ENCODE results near the gene TUBAL3. TPM values are rescaled to one million over a fixed set of nuclear protein-coding genes. Genes with fewer than 3 reads are reported as not detected.
A peak's percentile ranks its signal among the peaks of the same experiment; 100 is the strongest.

TUBAL3 gene
- total and polyA plus RNA-seq, 9 of the 15 experiments (the other 6 are each of a cell fraction or from before 2014, with no cell fraction given), result 5.5 to 10.1 (median 6.9) TPM

DNA sequence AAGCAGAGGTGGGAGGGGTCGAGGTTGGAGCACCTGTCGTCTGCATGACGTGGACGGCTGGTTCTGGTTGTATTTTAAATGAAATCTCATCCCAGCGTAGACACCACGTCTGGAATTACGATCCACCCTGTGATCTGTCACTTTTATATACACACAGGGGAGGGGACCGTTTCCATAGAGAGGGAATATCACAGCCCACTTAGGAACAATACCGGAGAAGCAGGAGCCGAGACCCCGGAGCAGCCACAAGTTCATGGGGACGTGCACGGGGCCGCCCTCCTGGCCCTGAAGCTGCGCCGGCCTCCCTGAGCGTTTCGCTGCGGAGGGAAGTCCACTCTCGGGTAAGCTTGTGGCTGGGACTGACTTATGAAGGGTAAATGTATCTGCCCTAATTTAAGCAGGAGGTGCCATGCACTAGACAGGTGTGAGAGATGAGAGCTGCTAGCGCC is 39.7 kb downstream of the TUBAL3 start, which contains the start of gene UCN3:
UCN3 (plus strand) TSS at position 77 of the 449 bp plus-strand sequence. CDS start 8,755 bp downstream, outside the sequence.
- ATAC-seq (no peak), DNase-seq (ENCODE audit: extremely low read depth in 1 of 4, low spot score in 3 of 4) (no peak), FAIRE-seq (no peak)
- Histone ChIP-seq H3K4me2 (ENCODE audit: insufficient read depth, low read length) (peak within 1 kb of the TSS; percentile 19; the same call in 1 of the 2 replicates), H3K4me1 (replicated peaks in 1 of 2; ENCODE audit: control insufficient read depth in 2 of 2, insufficient read depth in 2 of 2, low read length in 2 of 2) (peaks cover 3 to 8% of the 10 kb centered on the region in 2 experiments; a peak in 4 of 5 replicates), H3K4me3 (no peak within 1 kb of the TSS), H2AFZ (ENCODE audit: low read depth, low read length) (0 out of 2 replicates have a peak within 1 kb of the TSS, but pooled peaks have one; percentile 6), H3K9me1 (ENCODE audit: control insufficient read depth, insufficient read depth, low read length) (no peaks in the 10 kb centered on the region), H3K9ac (ENCODE audit: insufficient read depth in 1 of 2, low read depth in 2 of 2, low read length in 2 of 2) (no peak within 1 kb of the TSS), H3K36me3 (ENCODE audit: control insufficient read depth, insufficient read depth, low read length) (no peaks in the 10 kb centered on the region), H4K20me1 (replicated peaks; ENCODE audit: control insufficient read depth, insufficient read depth, low read length) (no peaks in the 10 kb centered on the region), H3K9me3 (replicated peaks; ENCODE audit: control insufficient read depth, insufficient read depth, low read depth, low read length) (no peaks in the 10 kb centered on the region), H3K79me2 (ENCODE audit: control insufficient read depth, insufficient read depth, low read length) (no peaks in the 10 kb centered on the region), H3K27me3 (ENCODE audit: control insufficient read depth in 2 of 2, insufficient read depth in 2 of 2, low read length in 2 of 2) (peaks cover 0 to 5% of the 10 kb centered on the region in 2 experiments; a peak in 3 of 5 replicates), H3K27ac (ENCODE audit: extremely low read depth, low read depth, low read length) (no peak within 1 kb of the TSS)
- intact Hi-C loops (cut with micrococcal nuclease) (no loop called here), in situ Hi-C loops (cut with MboI) (no loop called here)
- WGBS (ENCODE audit: insufficient coverage, low coverage, missing lambda C conversion rate), result 52% methylated on average over 20 of the region's 21 CpGs
- BruUV-seq (replicated peaks), result no TSS peak
- CTCF ChIA-PET (ENCODE audit: low intra/inter-chr PET ratio), result interaction anchor here (0.5 kb wide), 1 partner anchor 552 kb away, joined by 3 read pairs; no protein-coding TSS in a partner anchor
- POLR2A ChIA-PET, result interaction anchor here (0.6 kb wide), 1 partner anchor 816 kb away, joined by 5 read pairs; no protein-coding TSS in a partner anchor
- no peak for TF ChIP-seq E2F3 (CRISPR knock-in tag; IDR thresholded peaks at IDR 0.05)
- TF ChIP-seq MAFK (IDR thresholded peaks at IDR 0.05; ENCODE audit: low read length), result no peak
- TF ChIP-seq ZKSCAN1 (IDR thresholded peaks at IDR 0.05; ENCODE audit: low read depth, low read length), result no peak
- TF ChIP-seq GTF2F1 (IDR thresholded peaks at IDR 0.05; ENCODE audit: low read depth, low read length), result no peak
- no peak for TF ChIP-seq ZNF586 (CRISPR knock-in tag; conservative IDR thresholded peaks at IDR 0.05)
- TF ChIP-seq ASH1L (IDR thresholded peaks at IDR 0.05; ENCODE audit: borderline replicate concordance, low read depth, partially characterized antibody), result no peak
- TF ChIP-seq, protein P1, sequence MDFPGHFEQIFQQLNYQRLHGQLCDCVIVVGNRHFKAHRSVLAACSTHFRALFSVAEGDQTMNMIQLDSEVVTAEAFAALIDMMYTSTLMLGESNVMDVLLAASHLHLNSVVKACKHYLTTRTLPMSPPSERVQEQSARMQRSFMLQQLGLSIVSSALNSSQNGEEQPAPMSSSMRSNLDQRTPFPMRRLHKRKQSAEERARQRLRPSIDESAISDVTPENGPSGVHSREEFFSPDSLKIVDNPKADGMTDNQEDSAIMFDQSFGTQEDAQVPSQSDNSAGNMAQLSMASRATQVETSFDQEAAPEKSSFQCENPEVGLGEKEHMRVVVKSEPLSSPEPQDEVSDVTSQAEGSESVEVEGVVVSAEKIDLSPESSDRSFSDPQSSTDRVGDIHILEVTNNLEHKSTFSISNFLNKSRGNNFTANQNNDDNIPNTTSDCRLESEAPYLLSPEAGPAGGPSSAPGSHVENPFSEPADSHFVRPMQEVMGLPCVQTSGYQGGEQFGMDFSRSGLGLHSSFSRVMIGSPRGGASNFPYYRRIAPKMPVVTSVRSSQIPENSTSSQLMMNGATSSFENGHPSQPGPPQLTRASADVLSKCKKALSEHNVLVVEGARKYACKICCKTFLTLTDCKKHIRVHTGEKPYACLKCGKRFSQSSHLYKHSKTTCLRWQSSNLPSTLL (IDR thresholded peaks at IDR 0.05), result no peak
- TF ChIP-seq ZNF740 (CRISPR knock-in tag; IDR thresholded peaks at IDR 0.05), result no peak
- TF ChIP-seq ZNF740 (tag; IDR thresholded peaks at IDR 0.05), result no peak
- TF ChIP-seq, protein P2, sequence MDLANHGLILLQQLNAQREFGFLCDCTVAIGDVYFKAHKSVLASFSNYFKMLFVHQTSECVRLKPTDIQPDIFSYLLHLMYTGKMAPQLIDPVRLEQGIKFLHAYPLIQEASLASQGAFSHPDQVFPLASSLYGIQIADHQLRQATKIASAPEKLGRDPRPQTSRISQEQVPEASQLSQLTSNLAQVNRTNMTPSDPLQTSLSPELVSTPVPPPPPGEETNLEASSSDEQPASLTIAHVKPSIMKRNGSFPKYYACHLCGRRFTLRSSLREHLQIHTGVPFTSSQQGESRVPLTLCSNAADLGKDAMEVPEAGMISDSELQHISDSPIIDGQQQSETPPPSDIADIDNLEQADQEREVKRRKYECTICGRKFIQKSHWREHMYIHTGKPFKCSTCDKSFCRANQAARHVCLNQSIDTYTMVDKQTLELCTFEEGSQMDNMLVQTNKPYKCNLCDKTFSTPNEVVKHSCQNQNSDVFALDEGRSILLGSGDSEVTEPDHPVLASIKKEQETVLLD (IDR thresholded peaks at IDR 0.05), result no peak
- TF ChIP-seq, protein P3, sequence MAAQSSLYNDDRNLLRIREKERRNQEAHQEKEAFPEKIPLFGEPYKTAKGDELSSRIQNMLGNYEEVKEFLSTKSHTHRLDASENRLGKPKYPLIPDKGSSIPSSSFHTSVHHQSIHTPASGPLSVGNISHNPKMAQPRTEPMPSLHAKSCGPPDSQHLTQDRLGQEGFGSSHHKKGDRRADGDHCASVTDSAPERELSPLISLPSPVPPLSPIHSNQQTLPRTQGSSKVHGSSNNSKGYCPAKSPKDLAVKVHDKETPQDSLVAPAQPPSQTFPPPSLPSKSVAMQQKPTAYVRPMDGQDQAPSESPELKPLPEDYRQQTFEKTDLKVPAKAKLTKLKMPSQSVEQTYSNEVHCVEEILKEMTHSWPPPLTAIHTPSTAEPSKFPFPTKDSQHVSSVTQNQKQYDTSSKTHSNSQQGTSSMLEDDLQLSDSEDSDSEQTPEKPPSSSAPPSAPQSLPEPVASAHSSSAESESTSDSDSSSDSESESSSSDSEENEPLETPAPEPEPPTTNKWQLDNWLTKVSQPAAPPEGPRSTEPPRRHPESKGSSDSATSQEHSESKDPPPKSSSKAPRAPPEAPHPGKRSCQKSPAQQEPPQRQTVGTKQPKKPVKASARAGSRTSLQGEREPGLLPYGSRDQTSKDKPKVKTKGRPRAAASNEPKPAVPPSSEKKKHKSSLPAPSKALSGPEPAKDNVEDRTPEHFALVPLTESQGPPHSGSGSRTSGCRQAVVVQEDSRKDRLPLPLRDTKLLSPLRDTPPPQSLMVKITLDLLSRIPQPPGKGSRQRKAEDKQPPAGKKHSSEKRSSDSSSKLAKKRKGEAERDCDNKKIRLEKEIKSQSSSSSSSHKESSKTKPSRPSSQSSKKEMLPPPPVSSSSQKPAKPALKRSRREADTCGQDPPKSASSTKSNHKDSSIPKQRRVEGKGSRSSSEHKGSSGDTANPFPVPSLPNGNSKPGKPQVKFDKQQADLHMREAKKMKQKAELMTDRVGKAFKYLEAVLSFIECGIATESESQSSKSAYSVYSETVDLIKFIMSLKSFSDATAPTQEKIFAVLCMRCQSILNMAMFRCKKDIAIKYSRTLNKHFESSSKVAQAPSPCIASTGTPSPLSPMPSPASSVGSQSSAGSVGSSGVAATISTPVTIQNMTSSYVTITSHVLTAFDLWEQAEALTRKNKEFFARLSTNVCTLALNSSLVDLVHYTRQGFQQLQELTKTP (IDR thresholded peaks at IDR 0.05; ENCODE audit: low read depth in 1 of 2, partially characterized antibody in 2 of 2), result no peak
- no peak for TF ChIP-seq MAFF (IDR thresholded peaks at IDR 0.05; ENCODE audit: low read length)
- TF ChIP-seq SMARCC2 (IDR thresholded peaks at IDR 0.05; ENCODE audit: low read depth), result no peak

All from K562 (cell line).